SH-SY5Y (cell line): ENCODE measurements around the gene MICAL3.

Source experiments
- GATA2 ChIP-seq: IDR thresholded peaks from 2 replicates; pipeline ENCODE4 v1.6.1; 2011; ENCODE audit warnings: mild to moderate bottlenecking, low read depth, low read length
- GATA3 ChIP-seq: IDR thresholded peaks from 2 replicates; pipeline ENCODE4 v1.6.1; 2011; ENCODE audit warnings: low read depth, mild to moderate bottlenecking, low read length, moderate library complexity

GRCh38 chr22:17917490-17917983 lies 106.8 kb downstream of the MICAL3 start:
- TF ChIP-seq GATA2 (no peak), GATA3 (no peak)
